Left lung (tissue), 10 donors: ENCODE data around the gene RREB1. TPM values are rescaled to one million over a fixed set of nuclear protein-coding genes. Genes with fewer than 3 reads are reported as not detected.

Experiments used
- ATAC-seq: fragments of 200-7000 bp; cut with Tn5 transposase; one replicate; pipeline ENCODE4 v1.9.1; 2020; ENCODE audit warnings: moderate library complexity
- DNase-seq, 4 donors: peaks; one replicate each; pipeline ENCODE4 v3.0.0-alpha.2; 2013 to 2020
- H3K27ac ChIP-seq, 2 donors: fragments of 200-600 bp; sonication (generic) in 1 of 2; one replicate each; pipeline versions ENCODE4 v1.5.0 to v1.8.0; 2020 to 2021
- H3K27me3 ChIP-seq, 2 donors: fragments of 200-600 bp; sonication (generic) in 1 of 2; one replicate each; pipeline versions ENCODE4 v1.5.0 to v1.8.0; 2020 to 2021
- H3K36me3 ChIP-seq, 2 donors: fragments of 200-600 bp; sonication (generic) in 1 of 2; one replicate each; pipeline versions ENCODE4 v1.5.0 to v1.8.0; 2020 to 2021
- H3K4me1 ChIP-seq, 2 donors: fragments of 200-600 bp; one replicate each; pipeline ENCODE4 v1.8.0; 2021
- H3K4me3 ChIP-seq, 2 donors: fragments of 200-600 bp; sonication (generic) in 1 of 2; one replicate each; pipeline versions ENCODE4 v1.5.0 to v1.8.0; 2020 to 2021; ENCODE audit warnings: mild to moderate bottlenecking in 1 of 2
- H3K9me3 ChIP-seq, 2 donors: fragments of 200-600 bp; sonication (generic) in 1 of 2; one replicate each; pipeline versions ENCODE4 v1.5.0 to v1.8.0; 2020 to 2021
- intact Hi-C, 2 donors: fragments of 100-400 bp; cut with DNase I; formaldehyde crosslinking; loops; one replicate each; pipeline versions ENCODE4 v1.11.2 to v1.14.2; 2022
- polyA plus RNA-seq, 6 donors: library from polyadenylated mRNA; unstranded; fragments of 120-200 nt; gene quantifications; one replicate each; pipeline ENCODE4 v1.2.1, GENCODE V29; 2013; ENCODE audit not compliant: insufficient read length in 6 of 6
- total RNA-seq, 2 donors: library from RNA; stranded (reverse); fragmentation: NEBNext Ultra II Directional; extraction: Animal tissue kit (Norgen Biotek cat#: 25700); gene quantifications; one replicate each; pipeline ENCODE4 v1.2.1, GENCODE V29; 2021
- TF ChIP-seq, protein P1 (sequence below), 2 donors: fragments of 200-600 bp; sonication (generic) in 1 of 2; IDR thresholded peaks; one replicate each; pipeline versions ENCODE4 v1.5.0 to v1.8.0; 2021; ENCODE audit warnings: antibody characterized with exemption in 2 of 2
- donor health status: DM: no; HTN: yes; CAD: no.
- donor health status: DM: no; HTN: no; CAD: no.

RREB1 gene
- total and polyA plus RNA-seq, 8 donors = 24.1 to 54.0 (median 27.6) TPM

DNA sequence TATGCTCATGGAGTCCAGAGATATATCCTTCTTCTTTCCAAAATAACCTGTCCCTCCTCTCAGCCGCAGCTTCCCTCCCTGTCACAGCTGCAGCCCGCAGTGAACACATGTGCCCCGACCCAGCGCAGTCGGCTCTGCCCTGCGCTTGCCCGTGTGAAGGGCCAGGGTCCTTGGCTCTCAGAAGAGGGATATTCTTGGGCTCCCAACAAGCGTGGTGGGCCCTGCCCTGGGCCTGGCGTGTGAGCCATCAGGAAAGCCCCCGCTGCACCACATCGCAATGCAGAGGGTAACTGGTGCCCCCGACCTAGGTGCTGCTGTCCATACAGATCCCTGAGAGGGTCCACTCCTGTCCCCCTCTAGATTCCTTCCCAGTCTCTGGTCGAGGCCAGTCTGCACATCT, 140.1 kb downstream of the RREB1 start:
- no peaks in the 10 kb centered on the region for H3K9me3 ChIP-seq
- intact Hi-C loops = loop anchor here in 1 of 2 donors (10.0 kb wide), 1 partner anchor 573 kb away; no protein-coding TSS in a partner anchor
- no peak overlapping the region for H3K4me3 ChIP-seq
- H3K4me1 ChIP-seq = peaks cover 6 to 19% of the 10 kb centered on the region in 2 donors
- no peak for DNase-seq
- TF ChIP-seq, protein P1, sequence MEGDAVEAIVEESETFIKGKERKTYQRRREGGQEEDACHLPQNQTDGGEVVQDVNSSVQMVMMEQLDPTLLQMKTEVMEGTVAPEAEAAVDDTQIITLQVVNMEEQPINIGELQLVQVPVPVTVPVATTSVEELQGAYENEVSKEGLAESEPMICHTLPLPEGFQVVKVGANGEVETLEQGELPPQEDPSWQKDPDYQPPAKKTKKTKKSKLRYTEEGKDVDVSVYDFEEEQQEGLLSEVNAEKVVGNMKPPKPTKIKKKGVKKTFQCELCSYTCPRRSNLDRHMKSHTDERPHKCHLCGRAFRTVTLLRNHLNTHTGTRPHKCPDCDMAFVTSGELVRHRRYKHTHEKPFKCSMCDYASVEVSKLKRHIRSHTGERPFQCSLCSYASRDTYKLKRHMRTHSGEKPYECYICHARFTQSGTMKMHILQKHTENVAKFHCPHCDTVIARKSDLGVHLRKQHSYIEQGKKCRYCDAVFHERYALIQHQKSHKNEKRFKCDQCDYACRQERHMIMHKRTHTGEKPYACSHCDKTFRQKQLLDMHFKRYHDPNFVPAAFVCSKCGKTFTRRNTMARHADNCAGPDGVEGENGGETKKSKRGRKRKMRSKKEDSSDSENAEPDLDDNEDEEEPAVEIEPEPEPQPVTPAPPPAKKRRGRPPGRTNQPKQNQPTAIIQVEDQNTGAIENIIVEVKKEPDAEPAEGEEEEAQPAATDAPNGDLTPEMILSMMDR (IDR thresholded peaks at IDR 0.05) = no peak
- H3K27ac ChIP-seq = no peak overlapping the region
- H3K27me3 ChIP-seq = no peaks in the 10 kb centered on the region
- no peak for ATAC-seq
- peaks cover 0 to 72% of the 10 kb centered on the region in 2 donors for H3K36me3 ChIP-seq

GRCh38 chr6:7249391-7249790, 141.6 kb downstream of the RREB1 start:
- ATAC-seq (no peak), DNase-seq (no peak)
- intact Hi-C loops = loop anchor here in 1 of 2 donors (10.0 kb wide), 1 partner anchor 575 kb away; no protein-coding TSS in a partner anchor
- Histone ChIP-seq H3K27ac (no peak overlapping the region), H3K36me3 (peaks cover 0 to 72% of the 10 kb centered on the region in 2 donors), H3K9me3 (no peaks in the 10 kb centered on the region), H3K4me3 (no peak overlapping the region), H3K4me1 (peaks cover 0 to 18% of the 10 kb centered on the region in 2 donors), H3K27me3 (no peaks in the 10 kb centered on the region)
- TF ChIP-seq, protein P1 (IDR thresholded peaks at IDR 0.05) = no peak

DNA sequence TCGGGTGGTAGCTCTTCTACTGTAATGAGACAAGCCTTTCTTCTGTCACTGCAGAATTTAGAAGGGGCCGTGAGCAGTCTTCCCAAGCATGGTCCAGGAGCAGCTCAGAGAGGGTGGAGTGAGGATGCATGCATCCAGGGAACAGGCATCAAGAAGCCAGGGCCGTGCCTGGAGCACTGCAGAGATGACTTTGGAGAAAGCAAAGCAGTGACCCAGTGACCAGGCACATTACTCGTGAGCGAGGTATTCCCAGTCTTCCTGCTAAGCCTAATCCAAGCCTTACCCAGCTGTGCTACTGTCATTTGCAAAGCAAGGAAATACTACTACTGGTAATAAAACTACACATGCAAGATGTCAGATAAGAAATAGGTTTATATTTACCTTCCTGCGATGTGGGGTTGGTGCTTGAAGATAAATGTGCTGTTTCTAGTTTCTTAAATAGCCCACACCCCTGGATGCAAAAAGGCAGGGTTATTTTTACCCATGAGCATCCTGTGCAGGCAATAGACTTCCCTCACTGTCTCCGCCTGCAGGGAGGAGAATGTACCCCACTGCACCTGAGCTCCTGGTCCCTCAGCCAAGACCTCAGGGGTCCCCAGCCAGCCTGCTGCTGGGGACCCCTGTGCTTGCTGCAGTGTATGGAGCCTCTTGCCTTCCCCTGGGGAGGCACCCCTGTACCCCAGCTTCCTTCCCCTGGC, 142.3 kb downstream of the RREB1 start:
- no peak for DNase-seq
- H3K36me3 ChIP-seq = peaks cover 0 to 71% of the 10 kb centered on the region in 2 donors

DNA sequence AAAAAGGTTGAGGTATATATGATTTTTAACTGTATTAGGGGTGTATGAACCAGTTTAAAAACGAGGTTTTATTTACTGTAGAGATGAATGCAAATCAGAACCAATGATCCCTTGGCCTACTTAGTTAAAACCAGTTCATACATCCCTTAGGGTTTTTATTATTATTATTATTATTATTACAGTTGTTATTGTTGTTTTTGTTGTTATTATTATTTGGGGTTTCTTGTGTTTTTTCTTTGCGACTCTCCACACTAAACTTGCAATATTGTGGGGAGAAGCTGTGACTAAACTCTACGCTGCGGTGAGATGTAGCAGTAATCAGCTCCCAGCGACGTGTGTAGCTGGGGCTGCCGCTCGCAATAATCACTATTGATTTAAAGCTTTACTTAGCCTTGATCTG, 143.1 kb downstream of the RREB1 start:
- H3K4me3 ChIP-seq = no peak overlapping the region
- peaks cover 0 to 4% of the 10 kb centered on the region in 2 donors for H3K9me3 ChIP-seq
- no peaks in the 10 kb centered on the region for H3K27me3 ChIP-seq
- ATAC-seq (no peak), DNase-seq (no peak)
- no peak overlapping the region for H3K27ac ChIP-seq
- TF ChIP-seq, protein P1 (IDR thresholded peaks at IDR 0.05) = no peak
- peaks cover 0 to 31% of the 10 kb centered on the region in 2 donors for H3K4me1 ChIP-seq
- intact Hi-C loops = no loop called here
- H3K36me3 ChIP-seq = peaks cover 0 to 64% of the 10 kb centered on the region in 2 donors

More for the DNA sequence above, 142.3 kb downstream of the RREB1 start:
- Histone ChIP-seq H3K4me1 (peaks cover 0 to 25% of the 10 kb centered on the region in 2 donors), H3K4me3 (no peak overlapping the region), H3K27ac (no peak overlapping the region), H3K9me3 (no peaks in the 10 kb centered on the region), H3K27me3 (no peaks in the 10 kb centered on the region)
- no peak for ATAC-seq
- intact Hi-C loops = loop anchor here in 1 of 2 donors (10.0 kb wide), 1 partner anchor 575 kb away; no protein-coding TSS in a partner anchor
- TF ChIP-seq, protein P1 (IDR thresholded peaks at IDR 0.05) = no peak

DNA sequence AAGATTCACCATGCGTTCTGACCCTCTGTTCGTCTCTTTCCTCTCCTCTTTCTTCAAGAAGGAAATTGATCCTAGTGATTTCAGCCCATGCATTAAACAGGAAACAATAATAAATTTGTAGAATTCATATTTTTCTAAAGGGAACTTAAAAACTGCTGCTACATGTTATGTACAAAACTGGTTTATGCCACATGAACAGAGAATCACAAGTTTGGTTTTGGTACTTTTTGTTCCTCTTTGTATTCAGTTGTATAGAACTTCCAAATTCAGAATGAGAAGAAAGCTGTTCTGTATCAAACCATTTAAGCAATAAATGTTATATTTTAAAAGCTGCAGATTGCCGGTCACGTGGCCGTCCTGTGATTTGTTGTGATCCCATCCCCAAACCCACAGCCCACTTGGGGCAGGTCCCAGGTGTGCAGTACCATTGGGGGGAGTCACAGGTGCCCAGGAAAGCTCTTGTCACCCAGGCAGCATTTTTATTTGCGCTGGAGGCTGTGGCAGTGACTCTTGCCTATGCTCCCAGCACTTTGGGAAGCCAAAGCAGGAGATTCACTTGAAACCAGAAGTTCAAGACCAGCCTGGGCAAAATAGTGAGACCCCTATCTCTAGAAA, 144.0 kb downstream of the RREB1 start:
- peaks cover 0 to 13% of the 10 kb centered on the region in 2 donors for H3K9me3 ChIP-seq
- H3K36me3 ChIP-seq = peaks cover 0 to 54% of the 10 kb centered on the region in 2 donors
- H3K27me3 ChIP-seq = no peaks in the 10 kb centered on the region
- ATAC-seq = no peak
- TF ChIP-seq, protein P1 (IDR thresholded peaks at IDR 0.05) = no peak
- H3K4me3 ChIP-seq = no peak overlapping the region
- intact Hi-C loops = no loop called here
- peak in 1 of 4 donors; percentile 13 for DNase-seq
- peaks cover 0 to 33% of the 10 kb centered on the region in 2 donors for H3K4me1 ChIP-seq
- H3K27ac ChIP-seq = peak overlapping the region; percentile 24 to 55
